ENCODE results near the gene ADCY9. TPM values are rescaled to one million over a fixed set of nuclear protein-coding genes. Genes with fewer than 3 reads are reported as not detected.

Gene ADCY9
- polyA plus RNA-seq, 3 donors = 0.44 to 9.3 (median 0.67) TPM

- Histone ChIP-seq H3K79me2 (ENCODE audit: insufficient read depth, low read length) (peaks cover 53% of the 10 kb centered on the region), H3K9ac (ENCODE audit: insufficient read depth, low read length, poor library complexity, severe bottlenecking) (no peak overlapping the region), H2AFZ (ENCODE audit: insufficient read depth, low read depth, low read length, poor library complexity, severe bottlenecking) (no peak overlapping the region), H4K20me1 (ENCODE audit: insufficient read depth, low read length) (peaks cover 77% of the 10 kb centered on the region), H3K4me2 (replicated peaks; ENCODE audit: extremely low read depth, low read length, poor library complexity, severe bottlenecking) (no peak overlapping the region), H3K4me1 (ENCODE audit: control insufficient read depth in 1 of 2, insufficient read depth in 2 of 2, low read length in 2 of 2) (peaks cover 33 to 49% of the 10 kb centered on the region in 2 donors), H3K27me3 (ENCODE audit: control insufficient read depth in 2 of 2, insufficient read depth in 2 of 2, low read length in 2 of 2) (no peaks in the 10 kb centered on the region), H3K9me3 (replicated peaks in 1 of 2; ENCODE audit: control insufficient read depth in 1 of 2, insufficient read depth in 1 of 2, low read length in 2 of 2) (no peaks in the 10 kb centered on the region), H3K4me3 (replicated peaks in 1 of 3; ENCODE audit: low read depth in 2 of 3, low read length in 3 of 3) (no peak overlapping the region), H3K36me3 (replicated peaks in 1 of 2; ENCODE audit: control insufficient read depth in 1 of 2, insufficient read depth in 2 of 2, low read length in 2 of 2) (peaks cover 0 to 9% of the 10 kb centered on the region in 2 donors), H3K27ac (ENCODE audit: low read depth in 1 of 2, low read length in 2 of 2) (no peak overlapping the region)
- peaks cover 0 to 5% (median 4%) of the 10 kb centered on the region in 3 donors for H3K27me3 Mint-ChIP-seq (ENCODE audit: low read depth in 3 of 3)
- peaks cover 55% of the 10 kb centered on the region for H3K4me1 Mint-ChIP-seq
- H3K36me3 Mint-ChIP-seq = peaks cover 32 to 52% of the 10 kb centered on the region in 2 donors
- 91% methylated on average over 8 of the region's 14 CpGs for WGBS (ENCODE audit: insufficient coverage)
- peak overlapping the region in 2 of 7 donors; percentile 27 to 52 for H3K27ac Mint-ChIP-seq
- peaks cover 0 to 3% (median 0%) of the 10 kb centered on the region in 7 donors for H3K9me3 Mint-ChIP-seq
- no peak overlapping the region for H3K4me3 Mint-ChIP-seq
- TF ChIP-seq CTCF (IDR thresholded peaks at IDR 0.05) = no peak
- intact Hi-C loops (cut with micrococcal nuclease) = loop anchor here in 1 of 2 donors (10.0 kb wide), 1 partner anchor 176 kb away; no protein-coding TSS in a partner anchor
- DNase-seq = no peak
These were observed 5.6 kb downstream of the ADCY9 start for GRCh38 chr16:4110680-4111079.

GRCh38 chr16:4110065-4110464 lies 6.2 kb downstream of the ADCY9 start:
- Histone ChIP-seq H4K20me1 (ENCODE audit: insufficient read depth, low read length) (peaks cover 76% of the 10 kb centered on the region), H3K79me2 (ENCODE audit: insufficient read depth, low read length) (peaks cover 59% of the 10 kb centered on the region), H3K36me3 (replicated peaks in 1 of 2; ENCODE audit: control insufficient read depth in 1 of 2, insufficient read depth in 2 of 2, low read length in 2 of 2) (peaks cover 0 to 9% of the 10 kb centered on the region in 2 donors), H3K4me3 (replicated peaks in 1 of 3; ENCODE audit: low read depth in 2 of 3, low read length in 3 of 3) (no peak overlapping the region), H2AFZ (ENCODE audit: insufficient read depth, low read depth, low read length, poor library complexity, severe bottlenecking) (no peak overlapping the region), H3K27me3 (ENCODE audit: control insufficient read depth in 2 of 2, insufficient read depth in 2 of 2, low read length in 2 of 2) (no peaks in the 10 kb centered on the region), H3K4me2 (replicated peaks; ENCODE audit: extremely low read depth, low read length, poor library complexity, severe bottlenecking) (no peak overlapping the region), H3K9me3 (replicated peaks in 1 of 2; ENCODE audit: control insufficient read depth in 1 of 2, insufficient read depth in 1 of 2, low read length in 2 of 2) (no peaks in the 10 kb centered on the region), H3K4me1 (ENCODE audit: control insufficient read depth in 1 of 2, insufficient read depth in 2 of 2, low read length in 2 of 2) (peaks cover 29 to 44% of the 10 kb centered on the region in 2 donors), H3K27ac (ENCODE audit: low read depth in 1 of 2, low read length in 2 of 2) (no peak overlapping the region), H3K9ac (ENCODE audit: insufficient read depth, low read length, poor library complexity, severe bottlenecking) (no peak overlapping the region)
- intact Hi-C loops (cut with micrococcal nuclease) = loop anchor here in 1 of 2 donors (10.0 kb wide), 1 partner anchor 175 kb away; no protein-coding TSS in a partner anchor
- Mint-ChIP-seq H3K9me3 (peaks cover 0 to 3% (median 0%) of the 10 kb centered on the region in 7 donors), H3K27me3 (ENCODE audit: low read depth in 3 of 3) (peaks cover 0 to 5% (median 3%) of the 10 kb centered on the region in 3 donors), H3K27ac (peak overlapping the region in 1 of 7 donors; percentile 27), H3K4me1 (peaks cover 53% of the 10 kb centered on the region), H3K36me3 (peaks cover 34 to 58% of the 10 kb centered on the region in 2 donors), H3K4me3 (no peak overlapping the region)
- no peak for TF ChIP-seq CTCF (IDR thresholded peaks at IDR 0.05)
- DNase-seq = no peak
- 91% methylated on average over 8 of the region's 13 CpGs for WGBS (ENCODE audit: insufficient coverage)

Measured in CD14-positive monocyte (primary cell).